ENCODE measurements around the gene CBR1. TPM values are rescaled to one million over a fixed set of nuclear protein-coding genes. Genes with fewer than 3 reads are reported as not detected.

The CBR1 gene
- total RNA-seq, 3 donors from 2014 or later (not counting 1 experiment from before 2014, with no cell fraction given) = 5.0 to 14.1 (median 12.4) TPM

DNA sequence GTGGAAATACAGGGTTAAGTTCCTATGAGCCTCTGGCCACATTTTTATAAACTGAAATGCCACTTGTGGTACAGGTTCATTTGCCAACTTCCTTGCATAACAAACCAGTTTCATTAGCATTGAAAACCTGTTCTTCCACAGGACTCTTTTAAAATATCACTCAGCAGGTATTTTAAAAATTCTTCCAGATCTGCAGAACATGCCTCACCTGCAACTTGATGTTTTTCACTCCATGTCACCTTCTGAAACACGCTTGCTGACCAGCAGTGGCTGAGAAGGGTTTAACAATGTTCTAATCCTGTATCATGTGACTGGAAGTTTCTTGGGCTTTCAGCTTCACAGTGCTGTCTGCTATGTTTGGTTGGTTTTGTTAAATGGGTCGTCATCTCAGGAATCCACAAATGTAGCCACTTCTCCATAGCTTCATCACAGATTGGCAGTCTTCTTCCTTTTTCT, 47.5 kb downstream of the CBR1 start:
- Histone ChIP-seq H3K27ac (ENCODE audit: low read length) (no peak overlapping the region), H3K36me3 (ENCODE audit: control insufficient read depth, insufficient read depth, low read length) (no peaks in the 10 kb centered on the region), H3K4me3 (ENCODE audit: low read length) (no peak overlapping the region), H3K27me3 (ENCODE audit: control insufficient read depth, insufficient read depth, low read length) (no peaks in the 10 kb centered on the region), H3K9me3 (ENCODE audit: control insufficient read depth, insufficient read depth, low read length) (no peaks in the 10 kb centered on the region), H3K4me1 (ENCODE audit: control insufficient read depth, insufficient read depth, low read length) (peaks cover 28% of the 10 kb centered on the region)
- Mint-ChIP-seq H3K36me3 (no peaks in the 10 kb centered on the region), H3K4me1 (peaks cover 16 to 19% of the 10 kb centered on the region in 2 donors), H3K9me3 (no peaks in the 10 kb centered on the region), H3K27ac (no peak overlapping the region), H3K4me3 (no peak overlapping the region), H3K27me3 (ENCODE audit: low read depth in 2 of 2) (no peaks in the 10 kb centered on the region)
- ATAC-seq (no peak), DNase-seq (no peak)
- TF ChIP-seq, protein P1, sequence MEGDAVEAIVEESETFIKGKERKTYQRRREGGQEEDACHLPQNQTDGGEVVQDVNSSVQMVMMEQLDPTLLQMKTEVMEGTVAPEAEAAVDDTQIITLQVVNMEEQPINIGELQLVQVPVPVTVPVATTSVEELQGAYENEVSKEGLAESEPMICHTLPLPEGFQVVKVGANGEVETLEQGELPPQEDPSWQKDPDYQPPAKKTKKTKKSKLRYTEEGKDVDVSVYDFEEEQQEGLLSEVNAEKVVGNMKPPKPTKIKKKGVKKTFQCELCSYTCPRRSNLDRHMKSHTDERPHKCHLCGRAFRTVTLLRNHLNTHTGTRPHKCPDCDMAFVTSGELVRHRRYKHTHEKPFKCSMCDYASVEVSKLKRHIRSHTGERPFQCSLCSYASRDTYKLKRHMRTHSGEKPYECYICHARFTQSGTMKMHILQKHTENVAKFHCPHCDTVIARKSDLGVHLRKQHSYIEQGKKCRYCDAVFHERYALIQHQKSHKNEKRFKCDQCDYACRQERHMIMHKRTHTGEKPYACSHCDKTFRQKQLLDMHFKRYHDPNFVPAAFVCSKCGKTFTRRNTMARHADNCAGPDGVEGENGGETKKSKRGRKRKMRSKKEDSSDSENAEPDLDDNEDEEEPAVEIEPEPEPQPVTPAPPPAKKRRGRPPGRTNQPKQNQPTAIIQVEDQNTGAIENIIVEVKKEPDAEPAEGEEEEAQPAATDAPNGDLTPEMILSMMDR (IDR thresholded peaks at IDR 0.05) = no peak
- intact Hi-C loops (cut with micrococcal nuclease) = no loop called here
- WGBS (ENCODE audit: insufficient coverage) = 86% methylated on average over 2 of the region's 2 CpGs

DNA sequence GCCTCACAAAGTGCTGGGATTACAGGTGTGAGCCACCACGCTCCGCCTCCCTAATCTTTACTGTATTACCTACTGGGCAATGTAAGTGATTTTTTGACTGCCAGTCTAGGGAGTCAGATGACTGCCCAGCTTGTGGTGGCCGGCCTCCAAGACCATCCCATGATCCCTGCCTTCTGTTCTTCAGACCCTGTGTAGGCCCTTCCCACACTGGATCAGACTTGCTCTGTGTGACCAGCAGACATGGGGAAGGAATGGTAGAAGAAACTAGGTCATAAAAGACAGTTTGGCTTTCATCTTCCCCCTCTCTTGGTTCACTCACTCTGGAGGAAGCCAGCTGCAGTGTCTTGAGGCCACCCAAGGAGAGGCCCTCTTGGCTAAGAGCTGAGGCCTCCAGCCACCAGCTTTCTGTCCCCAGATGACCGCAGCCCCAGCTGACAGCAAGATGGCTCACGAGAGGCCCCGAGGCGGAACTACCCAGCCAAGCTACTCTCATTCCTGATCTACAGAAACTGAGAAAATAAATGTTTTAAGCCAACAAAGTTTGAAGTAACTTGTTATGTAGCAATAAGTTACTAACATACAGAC, 50.6 kb downstream of the CBR1 start:
- Histone ChIP-seq H3K4me1 (ENCODE audit: control insufficient read depth, insufficient read depth, low read length) (peaks cover 5% of the 10 kb centered on the region), H3K4me3 (ENCODE audit: low read length) (no peak overlapping the region), H3K36me3 (ENCODE audit: control insufficient read depth, insufficient read depth, low read length) (no peaks in the 10 kb centered on the region), H3K27me3 (ENCODE audit: control insufficient read depth, insufficient read depth, low read length) (no peaks in the 10 kb centered on the region), H3K9me3 (ENCODE audit: control insufficient read depth, insufficient read depth, low read length) (no peaks in the 10 kb centered on the region), H3K27ac (ENCODE audit: low read length) (no peak overlapping the region)
- TF ChIP-seq, protein P1 (IDR thresholded peaks at IDR 0.05) = no peak
- WGBS (ENCODE audit: insufficient coverage) = 94% methylated on average over 7 of the region's 7 CpGs
- Mint-ChIP-seq H3K4me1 (peaks cover 5% of the 10 kb centered on the region in 2 donors), H3K27me3 (ENCODE audit: low read depth in 2 of 2) (no peaks in the 10 kb centered on the region), H3K4me3 (no peak overlapping the region), H3K9me3 (no peaks in the 10 kb centered on the region), H3K36me3 (no peaks in the 10 kb centered on the region), H3K27ac (no peak overlapping the region)
- intact Hi-C loops (cut with micrococcal nuclease) = no loop called here
- DNase-seq = no peak
- no peak for ATAC-seq

Other genes with a start within 250 kb of the CBR1 start
- gene SETD4, start 9.5 kb upstream of the CBR1 start, total RNA-seq = 10 to 100 TPM; 19.1 to 29.3 (median 22.5) TPM
- gene CBR3, start 65.1 kb downstream of the CBR1 start, total RNA-seq = 1 to 10 TPM in 2 of 3 donors, under 1 TPM in 1; 0.95 to 1.5 (median 1.2) TPM
- gene DOP1B, start 86.8 kb downstream of the CBR1 start, total RNA-seq = 10 to 100 TPM; 29.5 to 32.1 (median 31.9) TPM